Effector CD8-positive, alpha-beta T cell (primary cell): Measurements from ENCODE around the gene B3GALT4.

Experiments
- DNase-seq: peaks from one replicate; lab custom pipeline; 2025; lab: John Stamatoyannopoulos, UW

B3GALT4 gene

GRCh38 chr6:33292996-33293682 is 16.2 kb downstream of the B3GALT4 start:
- DNase-seq, result no peak

- DNase-seq, result no peak
Observed at GRCh38 chr6:33294086-33294823, 17.3 kb downstream of the B3GALT4 start.

- DNase-seq, result no peak
Observed at GRCh38 chr6:33295621-33296369, 18.9 kb downstream of the B3GALT4 start.

GRCh38 chr6:33296797-33297405 is 20.0 kb downstream of the B3GALT4 start:
- no peak for DNase-seq

- no peak for DNase-seq
Observed at GRCh38 chr6:33297406-33297955, 20.6 kb downstream of the B3GALT4 start.

- DNase-seq, result peak; percentile 59
Observed at GRCh38 chr6:33297956-33298772, 21.2 kb downstream of the B3GALT4 start.

GRCh38 chr6:33298773-33299236 is 21.9 kb downstream of the B3GALT4 start, which contains the start of gene RGL2:
Gene RGL2, minus strand, starts transcription at chr6:33298942. Its CDS starts 332 bp downstream, at chr6:33298610.
- peak; percentile 49 for DNase-seq

GRCh38 chr6:33299237-33299944 is 22.5 kb downstream of the B3GALT4 start:
- DNase-seq, result peak; percentile 87

- DNase-seq, result no peak
Observed at GRCh38 chr6:33301877-33302276, 25.0 kb downstream of the B3GALT4 start.

- DNase-seq, result no peak
Observed at GRCh38 chr6:33304216-33304615, 27.3 kb downstream of the B3GALT4 start.

- no peak for DNase-seq
Observed at GRCh38 chr6:33305052-33305451, 28.1 kb downstream of the B3GALT4 start.

- no peak for DNase-seq
Observed at GRCh38 chr6:33306356-33306755, 29.4 kb downstream of the B3GALT4 start.

- DNase-seq, result peak; percentile 74
Observed at GRCh38 chr6:33312361-33313104, 35.6 kb downstream of the B3GALT4 start.

GRCh38 chr6:33313105-33313708 is 36.3 kb downstream of the B3GALT4 start:
- DNase-seq, result peak; percentile 29

GRCh38 chr6:33313709-33314514 is 37.0 kb downstream of the B3GALT4 start, which contains the start of gene TAPBP:
Gene TAPBP, minus strand, starts transcription at chr6:33314078. Its CDS starts 37 bp downstream, at chr6:33314041.
- DNase-seq, result peak; percentile 81

GRCh38 chr6:33314515-33314942 is 37.6 kb downstream of the B3GALT4 start:
- DNase-seq, result peak; percentile 70

- no peak for DNase-seq
Observed at GRCh38 chr6:33314943-33315792, 38.2 kb downstream of the B3GALT4 start.
